H1 (cell line): ENCODE measurements around the gene GJA10. TPM values are rescaled to one million over a fixed set of nuclear protein-coding genes. Genes with fewer than 3 reads are reported as not detected.
A peak's percentile ranks its signal among the peaks of the same experiment; 100 is the strongest.

Source experiments
- CTCF ChIA-PET: fragments of 300-600 bp; sonication (Branson Sonifier 250); formaldehyde crosslinking; loops from one replicate; lab custom pipeline; 2021; ENCODE audit not compliant: partially characterized antibody; lab: Charles Lee
- POLR2A ChIA-PET: fragments of 300-600 bp; sonication (Branson Sonifier 250); formaldehyde crosslinking; loops from one replicate; lab custom pipeline; 2021; ENCODE audit warnings: inconsistent platforms; ENCODE audit not compliant: partially characterized antibody; lab: Charles Lee
- DNase-seq, 2 experiments: peaks; one replicate each; pipeline versions ENCODE4 v3.0.0 to v3.0.0-alpha.2; 2010 to 2022; ENCODE audit warnings: low spot score in 2 of 2, low read depth in 1 of 2, mixed read lengths in 1 of 2
- FAIRE-seq: peaks from 2 replicates; lab custom pipeline; 2011; peaks lifted over from hg19 to GRCh38; lab: Jason Lieb, UNC
- H2AFZ ChIP-seq: 2 replicates; pipeline ENCODE4 v1.8.1; 2012; ENCODE audit warnings: low read length, inconsistent platforms
- H2AK5ac ChIP-seq: 2 replicates; pipeline ENCODE4 v1.6.1; 2013; ENCODE audit warnings: low read depth, low read length
- H2BK120ac ChIP-seq: replicated peaks from 2 replicates; pipeline ENCODE3; 2013; ENCODE audit warnings: low read depth, low read length, inconsistent platforms
- H2BK12ac ChIP-seq: 2 replicates; pipeline ENCODE4 v1.6.1; 2013; ENCODE audit warnings: low read depth, low read length
- H2BK15ac ChIP-seq: 2 replicates; pipeline ENCODE4 v1.6.1; 2013; ENCODE audit warnings: low read length
- H2BK20ac ChIP-seq: 2 replicates; pipeline ENCODE4 v1.6.1; 2013; ENCODE audit warnings: low read length
- H2BK5ac ChIP-seq: 2 replicates; pipeline ENCODE4 v1.6.1; 2013; ENCODE audit warnings: low read depth, low read length
- H3K14ac ChIP-seq: 2 replicates; pipeline ENCODE4 v1.6.1; 2013; ENCODE audit warnings: inconsistent platforms; ENCODE audit not compliant: insufficient read length
- H3K18ac ChIP-seq: 2 replicates; pipeline ENCODE4 v1.6.1; 2013; ENCODE audit warnings: low read length; ENCODE audit errors: extremely low read depth
- H3K23ac ChIP-seq: 2 replicates; pipeline ENCODE4 v1.6.1; 2013; ENCODE audit warnings: inconsistent platforms; ENCODE audit not compliant: insufficient read length
- H3K23me2 ChIP-seq: 2 replicates; pipeline ENCODE4 v1.6.1; 2013; ENCODE audit warnings: low read depth, low read length
- H3K27ac ChIP-seq: 2 replicates; pipeline ENCODE4 v1.6.1; 2011; ENCODE audit warnings: low read depth, low read length, inconsistent platforms
- H3K27me3 ChIP-seq, 4 experiments: replicated peaks in 1 of 4; 1 replicate in 1 of 4; 2 replicates in 3 of 4; pipeline versions ENCODE4 v1.6.1 to v1.8.1; 2011 to 2013; ENCODE audit warnings: low read length in 3 of 4, mild to moderate bottlenecking in 3 of 4, inconsistent platforms in 2 of 4, mixed read lengths in 2 of 4, moderate library complexity in 1 of 4; ENCODE audit not compliant: control insufficient read depth in 3 of 4, insufficient read depth in 3 of 4; ENCODE audit errors: extremely low read depth in 1 of 4
- H3K36me3 ChIP-seq, 4 experiments: 2 replicates each; pipeline versions ENCODE4 v1.6.1 to v1.8.1; 2011 to 2013; ENCODE audit warnings: mild to moderate bottlenecking in 4 of 4, low read length in 3 of 4, moderate library complexity in 2 of 4, control low read depth in 1 of 4, inconsistent platforms in 1 of 4; ENCODE audit not compliant: insufficient read depth in 4 of 4, control insufficient read depth in 2 of 4
- H3K4ac ChIP-seq: replicated peaks from 2 replicates; pipeline ENCODE3; 2013; ENCODE audit warnings: low read length, low read depth, mixed read lengths, inconsistent platforms; ENCODE audit not compliant: insufficient read length
- H3K4me1 ChIP-seq, 4 experiments: replicated peaks in 1 of 4; 1 replicate in 1 of 4; 2 replicates in 3 of 4; pipeline versions ENCODE4 v1.6.1 to v1.8.1; 2011 to 2013; ENCODE audit warnings: low read length in 3 of 4, inconsistent platforms in 2 of 4, mixed read lengths in 1 of 4; ENCODE audit not compliant: insufficient read depth in 4 of 4, control insufficient read depth in 3 of 4
- H3K4me2 ChIP-seq, 2 experiments: 2 replicates each; pipeline versions ENCODE4 v1.6.1 to v1.8.1; 2011 to 2013; ENCODE audit warnings: low read depth in 2 of 2, low read length in 2 of 2, control low read depth in 1 of 2, inconsistent platforms in 1 of 2, mild to moderate bottlenecking in 1 of 2; ENCODE audit not compliant: insufficient read depth in 1 of 2
- H3K4me3 ChIP-seq, 4 experiments: fragments of 200-600, 300-600 bp in 1 of 4; sonication (generic), shearing (Covaris generic), sonication (Bioruptor Twin) in 1 of 4; 2 replicates each; pipeline versions ENCODE4 v1.5.1 to v1.8.1; 2011 to 2016; ENCODE audit warnings: low read length in 4 of 4, low read depth in 3 of 4, control low read depth in 2 of 4, inconsistent platforms in 2 of 4, mild to moderate bottlenecking in 2 of 4, mixed read lengths in 1 of 4, moderate library complexity in 1 of 4; ENCODE audit not compliant: insufficient read depth in 2 of 4; ENCODE audit errors: extremely low read depth in 1 of 4
- H3K56ac ChIP-seq: replicated peaks from 2 replicates; pipeline ENCODE3; 2013; ENCODE audit warnings: low read depth, mild to moderate bottlenecking, mixed read lengths, low read length, inconsistent platforms; ENCODE audit not compliant: insufficient read length
- H3K79me1 ChIP-seq: 2 replicates; pipeline ENCODE4 v1.6.1; 2013; ENCODE audit warnings: low read depth, low read length, control low read depth
- H3K79me2 ChIP-seq, 2 experiments: 2 replicates each; pipeline versions ENCODE4 v1.6.1 to v1.8.1; 2012 to 2013; ENCODE audit warnings: low read length in 2 of 2, mild to moderate bottlenecking in 2 of 2, inconsistent platforms in 1 of 2; ENCODE audit not compliant: insufficient read depth in 2 of 2, control insufficient read depth in 1 of 2
- H3K9ac ChIP-seq, 4 experiments: replicated peaks in 1 of 4; 1 replicate in 1 of 4; 2 replicates in 3 of 4; pipeline versions ENCODE4 v1.6.1 to v1.8.1; 2011 to 2013; ENCODE audit warnings: low read depth in 3 of 4, low read length in 3 of 4, control low read depth in 2 of 4, mild to moderate bottlenecking in 2 of 4, moderate library complexity in 2 of 4, inconsistent platforms in 1 of 4; ENCODE audit errors: extremely low read depth in 1 of 4
- H3K9me3 ChIP-seq, 2 experiments: 2 replicates each; pipeline versions ENCODE4 v1.6.1 to v1.8.1; 2012 to 2013; ENCODE audit warnings: mild to moderate bottlenecking in 2 of 2, moderate library complexity in 2 of 2, control low read depth in 1 of 2, inconsistent platforms in 1 of 2, low read depth in 1 of 2, low read length in 1 of 2, mixed read lengths in 1 of 2; ENCODE audit not compliant: insufficient read depth in 2 of 2
- H4K20me1 ChIP-seq, 2 experiments: replicated peaks in 1 of 2; 2 replicates each; pipeline versions ENCODE3 to v1.8.1; 2011 to 2013; ENCODE audit warnings: inconsistent platforms in 2 of 2, low read length in 2 of 2, mild to moderate bottlenecking in 1 of 2; ENCODE audit not compliant: insufficient read depth in 2 of 2, control insufficient read depth in 1 of 2
- H4K5ac ChIP-seq: 2 replicates; pipeline ENCODE4 v1.6.1; 2013; ENCODE audit warnings: low read length, low read depth, mixed read lengths, inconsistent platforms; ENCODE audit not compliant: insufficient read length
- H4K8ac ChIP-seq: 2 replicates; pipeline ENCODE4 v1.8.0; 2013; ENCODE audit warnings: mild to moderate bottlenecking, moderate library complexity, low read length, inconsistent platforms; ENCODE audit not compliant: insufficient read depth; ENCODE audit errors: extremely low read depth
- H4K91ac ChIP-seq: replicated peaks from 2 replicates; pipeline ENCODE3; 2013; ENCODE audit warnings: low read length, mixed read lengths, inconsistent platforms; ENCODE audit not compliant: insufficient read length
- ATF2 ChIP-seq: IDR thresholded peaks from 2 replicates; pipeline ENCODE4 v1.6.1; 2012; ENCODE audit warnings: low read length, inconsistent platforms
- CBX8 ChIP-seq: fragments of 300-800, 300-1000 bp; sonication (generic); IDR thresholded peaks from 2 replicates; pipeline ENCODE4 v1.7.1; 2016; ENCODE audit warnings: low read depth, low read length, borderline replicate concordance
- POLR2AphosphoS5 ChIP-seq: IDR thresholded peaks from 2 replicates; pipeline ENCODE4 v1.6.1; 2011; ENCODE audit warnings: low read depth, low read length
- RNF2 ChIP-seq: fragments of 200-900, 300-1000 bp; sonication (generic); IDR thresholded peaks from 2 replicates; pipeline ENCODE4 v1.7.1; 2016; ENCODE audit warnings: borderline replicate concordance, low read depth, mild to moderate bottlenecking, antibody characterized with exemption, low read length; ENCODE audit not compliant: poor library complexity, severe bottlenecking; ENCODE audit errors: missing control alignments
- SIX5 ChIP-seq: IDR thresholded peaks from 2 replicates; pipeline ENCODE4 v1.6.1; 2011; ENCODE audit warnings: mild to moderate bottlenecking, low read depth, low read length
- TEAD4 ChIP-seq: IDR thresholded peaks from 2 replicates; pipeline ENCODE4 v1.6.1; 2012; ENCODE audit warnings: low read depth, low read length, inconsistent platforms, mixed read lengths
- WGBS, 2 experiments: shearing (Covaris generic) in 1 of 2; methylation state at CpG; one replicate each; pipeline versions ENCODE4 v1.1.6 to v1.1.7; 2013 to 2015; ENCODE audit warnings: low lambda C conversion rate in 2 of 2, mixed read lengths in 2 of 2, inconsistent platforms in 1 of 2, low coverage in 1 of 2, missing lambda C conversion rate in 1 of 2; ENCODE audit not compliant: insufficient replicate concordance in 2 of 2, insufficient coverage in 1 of 2, insufficient read length in 1 of 2; ENCODE audit errors: extremely low coverage in 1 of 2, missing lambda C conversion rate in 1 of 2; 5-methylcytosine and 5-hydroxymethylcytosine counted together
- polyA plus RNA-seq, 7 experiments: library from polyadenylated mRNA; depleted of rRNA in 3 of 7; stranded (reverse) in 5 of 7; unstranded in 2 of 7; fragments of >200 nt in 5 of 7; fragments of 200-250 nt in 2 of 7; gene quantifications; 1 replicate in 5 of 7; 2 replicates in 1 of 7; 4 replicates in 1 of 7; pipeline versions ENCODE4 v1.2.1 to v1.2.3, GENCODE V29; 2011 to 2013; ENCODE audit warnings: missing spikeins in 2 of 7, mixed read lengths in 2 of 7
- total RNA-seq: library from RNA; stranded (reverse); fragmentation: NEBNext Ultra II Directional; extraction: Animal tissue kit (Norgen Biotek cat#: 25700); gene quantifications from 2 replicates; pipeline ENCODE4 v1.2.1, GENCODE V29; 2021
- TF ChIP-seq, protein P1 (sequence below): IDR thresholded peaks from 2 replicates; pipeline ENCODE4 v1.6.1; 2012; ENCODE audit warnings: inconsistent platforms
- TF ChIP-seq, protein P2 (sequence below): IDR thresholded peaks from 2 replicates; pipeline ENCODE4 v1.6.1; 2012; ENCODE audit warnings: inconsistent platforms

Gene GJA10
- total and polyA plus RNA-seq, 2 of the 8 experiments (the other 6 are each of a cell fraction or from before 2014, with no cell fraction given) = 0.21 TPM; not detected in 1

DNA sequence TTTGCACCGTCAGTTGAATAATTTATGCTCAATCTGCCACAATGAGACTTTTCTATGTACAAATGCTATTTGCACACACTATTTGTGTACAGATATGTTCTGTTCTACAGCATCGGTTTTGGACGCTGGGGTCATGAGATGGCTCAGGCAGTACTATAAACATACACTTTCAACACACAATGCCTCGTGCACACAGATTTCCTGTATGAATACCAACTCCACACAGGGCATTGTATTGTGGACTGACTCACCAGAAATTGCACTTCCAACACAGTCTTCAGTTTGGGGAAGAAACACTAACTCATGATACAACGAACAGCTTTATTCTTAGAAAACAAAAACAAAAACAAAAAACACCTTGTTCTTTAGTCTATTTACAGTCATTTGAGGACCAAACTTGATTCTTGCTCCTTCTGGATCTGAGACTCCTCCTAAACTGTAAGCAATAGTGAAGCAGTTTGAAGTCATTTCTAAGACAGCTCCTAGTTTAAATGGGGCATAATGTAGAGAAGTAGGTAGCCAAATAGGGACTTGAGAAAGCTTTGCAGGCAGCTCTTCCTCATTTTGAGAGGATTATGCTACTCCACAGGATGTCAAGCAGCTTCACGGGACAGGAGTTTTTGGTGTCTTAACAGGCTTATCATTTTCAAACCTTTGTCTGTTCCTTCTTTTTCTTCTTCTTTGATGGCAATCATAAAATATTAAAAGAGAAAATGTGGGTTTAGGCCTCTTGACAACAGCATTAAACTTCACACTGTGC lies 33.7 kb downstream of the GJA10 start:
- Histone ChIP-seq H3K56ac (no peak overlapping the region), H2BK120ac (no peak overlapping the region), H2BK5ac (no peak overlapping the region), H3K4me2 (no peak overlapping the region), H4K8ac (no peak overlapping the region), H3K79me2 (no peaks in the 10 kb centered on the region), H2BK15ac (no peak overlapping the region), H2BK20ac (no peak overlapping the region), H4K91ac (no peak overlapping the region), H3K9me3 (no peaks in the 10 kb centered on the region), H3K9ac (no peak overlapping the region), H3K23me2 (no peaks in the 10 kb centered on the region), H2BK12ac (no peak overlapping the region), H3K14ac (no peak overlapping the region), H3K4ac (no peak overlapping the region), H3K18ac (no peak overlapping the region), H3K79me1 (no peaks in the 10 kb centered on the region), H3K4me1 (no peaks in the 10 kb centered on the region), H3K36me3 (peaks cover 0 to 5% (median 0%) of the 10 kb centered on the region in 4 experiments; a peak in 1 of 8 replicates), H2AK5ac (no peak overlapping the region), H4K5ac (no peak overlapping the region), H4K20me1 (no peaks in the 10 kb centered on the region), H3K23ac (no peak overlapping the region), H3K27me3 (no peaks in the 10 kb centered on the region), H2AFZ (no peak overlapping the region), H3K27ac (no peak overlapping the region), H3K4me3 (no peak overlapping the region)
- 88% methylated on average over 6 of the region's 6 CpGs; no CpG with 5 or more reads in 1 of the 2 experiments for WGBS, 2 experiments
- POLR2A ChIA-PET = no interaction called here
- TF ChIP-seq, protein P1, sequence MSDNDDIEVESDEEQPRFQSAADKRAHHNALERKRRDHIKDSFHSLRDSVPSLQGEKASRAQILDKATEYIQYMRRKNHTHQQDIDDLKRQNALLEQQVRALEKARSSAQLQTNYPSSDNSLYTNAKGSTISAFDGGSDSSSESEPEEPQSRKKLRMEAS = no peak
- TF ChIP-seq RNF2 = no peak
- no peak for TF ChIP-seq TEAD4
- no peak for TF ChIP-seq ATF2
- no peak for TF ChIP-seq CBX8
- TF ChIP-seq SIX5 = no peak
- TF ChIP-seq, protein P2, sequence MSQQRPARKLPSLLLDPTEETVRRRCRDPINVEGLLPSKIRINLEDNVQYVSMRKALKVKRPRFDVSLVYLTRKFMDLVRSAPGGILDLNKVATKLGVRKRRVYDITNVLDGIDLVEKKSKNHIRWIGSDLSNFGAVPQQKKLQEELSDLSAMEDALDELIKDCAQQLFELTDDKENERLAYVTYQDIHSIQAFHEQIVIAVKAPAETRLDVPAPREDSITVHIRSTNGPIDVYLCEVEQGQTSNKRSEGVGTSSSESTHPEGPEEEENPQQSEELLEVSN = no peak
- no peak for TF ChIP-seq POLR2AphosphoS5
- DNase-seq = peak in 1 of 2 experiments; percentile 8
- peak; percentile 55 for FAIRE-seq
- CTCF ChIA-PET = interaction anchor here (0.6 to 1.0 kb wide), 2 partner anchors 13 to 41 kb away, joined by 3 to 4 read pairs; no protein-coding TSS in a partner anchor
